GM20431 (cell line): ENCODE data around the gene TPSD1.
"Not testable (repeated sequence)": the region's sequence is repeated elsewhere in the genome, so short reads cannot be mapped to it uniquely, and the experiment has no call there.

Experiments used
- in situ Hi-C: fragments of 300-500 bp; cut with MseI, MboI; formaldehyde crosslinking; loops from one replicate; pipeline ENCODE4 v1.15.0; 2020; ENCODE audit warnings: low sequenced_read_pairs; ENCODE audit not compliant: unreplicated experiment

The TPSD1 gene

GRCh38 chr16:1260101-1260680, 4.3 kb downstream of the TPSD1 start:
- in situ Hi-C loops = no loop called here

GRCh38 chr16:1261131-1261892, 5.4 kb downstream of the TPSD1 start:
- in situ Hi-C loops = no loop called here

- in situ Hi-C loops = no loop called here
These were observed 6.5 kb downstream of the TPSD1 start for GRCh38 chr16:1262210-1262845.

- in situ Hi-C loops = no loop called here
These were observed 7.0 kb downstream of the TPSD1 start for GRCh38 chr16:1262846-1263221.

GRCh38 chr16:1263591-1264344, 7.9 kb downstream of the TPSD1 start:
- in situ Hi-C loops = no loop called here

GRCh38 chr16:1264345-1265089, 8.6 kb downstream of the TPSD1 start:
- in situ Hi-C loops = no loop called here

GRCh38 chr16:1265090-1265630, 9.3 kb downstream of the TPSD1 start:
- in situ Hi-C loops = no loop called here

- in situ Hi-C loops = no loop called here
These were observed 10.0 kb downstream of the TPSD1 start for GRCh38 chr16:1265826-1266225.

GRCh38 chr16:1269418-1269817, 13.5 kb downstream of the TPSD1 start:
- in situ Hi-C loops = not testable (repeated sequence)

GRCh38 chr16:1271380-1271723, 15.5 kb downstream of the TPSD1 start:
- in situ Hi-C loops = no loop called here

GRCh38 chr16:1271724-1272413, 16.0 kb downstream of the TPSD1 start:
- in situ Hi-C loops = not testable (repeated sequence)

- in situ Hi-C loops = no loop called here
These were observed 16.8 kb downstream of the TPSD1 start for GRCh38 chr16:1272453-1273198.

- in situ Hi-C loops = no loop called here
These were observed 17.9 kb downstream of the TPSD1 start for GRCh38 chr16:1273816-1274215.

- in situ Hi-C loops = no loop called here
These were observed 18.9 kb downstream of the TPSD1 start for GRCh38 chr16:1274767-1275166.

- in situ Hi-C loops = no loop called here
These were observed 20.1 kb downstream of the TPSD1 start for GRCh38 chr16:1275791-1276579.

- in situ Hi-C loops = no loop called here
These were observed 20.7 kb downstream of the TPSD1 start for GRCh38 chr16:1276580-1276878.

GRCh38 chr16:1277151-1277598, 21.3 kb downstream of the TPSD1 start:
- in situ Hi-C loops = no loop called here
